Naive thymus-derived CD8-positive, alpha-beta T cell (primary cell): ENCODE results near the gene SKI. TPM values are rescaled to one million over a fixed set of nuclear protein-coding genes. Genes with fewer than 3 reads are reported as not detected.

ENCODE experiments used
- ATAC-seq, 2 donors: fragments of 150-1000 bp; cut with Tn5 transposase in 1 of 2; sonication (Bioruptor Pico), chemical (Tn5 transposase) in 1 of 2; 1 replicate in 1 of 2; 2 replicates in 1 of 2; pipeline ENCODE4 v1.10.0; 2021; ENCODE audit warnings: mild to moderate bottlenecking in 2 of 2, moderate library complexity in 2 of 2
- POLR2A ChIA-PET: fragments of 350-600 bp; sonication (Branson Sonifier 250); formaldehyde crosslinking; loops from one replicate; lab custom pipeline; 2021; ENCODE audit warnings: antibody characterized with exemption; lab: Charles Lee
- DNase-seq, 10 donors: peaks; one replicate each; pipeline versions ENCODE4 v3.0.0 to v3.0.0-alpha.2; 2020 to 2022
- H3K27ac Mint-ChIP-seq, 10 donors: one replicate each; pipeline ENCODE4 v1.8.0; 2020 to 2022; ENCODE audit warnings: mild to moderate bottlenecking in 10 of 10, mixed read lengths in 10 of 10, moderate library complexity in 4 of 10, inconsistent platforms in 1 of 10
- H3K27me3 Mint-ChIP-seq, 5 donors: one replicate each; pipeline ENCODE4 v1.8.0; 2021 to 2022; ENCODE audit warnings: mixed read lengths in 5 of 5
- H3K36me3 Mint-ChIP-seq, 3 donors: one replicate each; pipeline ENCODE4 v1.8.0; 2020 to 2022; ENCODE audit warnings: mixed read lengths in 3 of 3, mild to moderate bottlenecking in 2 of 3, inconsistent platforms in 1 of 3
- H3K4me1 Mint-ChIP-seq, 4 donors: one replicate each; pipeline ENCODE4 v1.8.0; 2021 to 2022; ENCODE audit warnings: mixed read lengths in 4 of 4
- H3K4me3 Mint-ChIP-seq, 10 donors: one replicate each; pipeline ENCODE4 v1.8.0; 2020 to 2022; ENCODE audit warnings: mild to moderate bottlenecking in 10 of 10, mixed read lengths in 10 of 10, moderate library complexity in 6 of 10, inconsistent platforms in 1 of 10
- H3K9me3 Mint-ChIP-seq, 9 donors: one replicate each; pipeline ENCODE4 v1.8.0; 2020 to 2022; ENCODE audit warnings: mixed read lengths in 9 of 9, mild to moderate bottlenecking in 3 of 9, inconsistent platforms in 1 of 9, moderate library complexity in 1 of 9
- polyA plus RNA-seq, 3 donors: library from polyadenylated mRNA; unstranded; fragments of 300-500 nt; fragmentation: Illumina TruSeq; gene quantifications; one replicate each; pipeline ENCODE4 v1.2.3, GENCODE V29; 2021
- total RNA-seq, 8 experiments: library from RNA in 2 of 8; stranded (reverse) in 2 of 8; gene quantifications; one replicate each; pipeline ENCODE4 v1.2.3 and lab custom pipeline; 2021 to 2026

SKI gene
- total and polyA plus RNA-seq, 5 experiments from 2014 or later: 0.30 to 105 (median 0.80) TPM

DNA sequence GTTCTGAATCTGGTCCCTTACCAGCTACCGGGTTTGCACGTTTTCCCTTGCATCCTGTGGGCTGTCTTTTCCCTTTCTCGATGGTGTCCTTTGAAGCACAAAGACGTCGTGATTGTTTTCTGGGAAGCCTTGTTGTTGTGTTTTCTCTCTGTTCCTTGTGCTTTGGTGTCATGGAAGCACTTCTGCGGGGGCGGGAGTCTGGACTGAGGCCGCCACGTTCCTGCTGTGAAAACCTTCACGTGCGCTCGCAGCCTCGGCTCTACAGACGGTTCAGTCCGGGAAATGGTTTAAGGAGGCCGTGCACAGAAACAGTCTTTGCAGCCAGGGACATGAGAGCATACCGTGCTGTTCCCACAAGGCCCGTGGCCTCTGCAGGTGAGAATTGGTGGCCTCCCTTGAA, 68.5 kb downstream of the SKI start:
- H3K27me3 Mint-ChIP-seq: no peaks in the 10 kb centered on the region
- peaks cover 0 to 6% (median 0%) of the 10 kb centered on the region in 3 donors for H3K36me3 Mint-ChIP-seq
- peak overlapping the region; percentile 55 to 92 (median 81) for H3K27ac Mint-ChIP-seq
- H3K4me3 Mint-ChIP-seq: peak overlapping the region in 3 of 10 donors; percentile 26 to 65 (median 39)
- H3K9me3 Mint-ChIP-seq: no peaks in the 10 kb centered on the region
- H3K4me1 Mint-ChIP-seq: peaks cover 29 to 93% (median 85%) of the 10 kb centered on the region in 4 donors
- no peak for ATAC-seq
- POLR2A ChIA-PET: interaction anchor here (0.8 to 12.8 kb wide), 4 partner anchors 8 to 85 kb away, joined by 3 to 112 read pairs (median 8); no protein-coding TSS in a partner anchor
- no peak for DNase-seq

- no peak for ATAC-seq
- Mint-ChIP-seq H3K4me1 (peaks cover 25 to 93% (median 82%) of the 10 kb centered on the region in 4 donors), H3K27me3 (no peaks in the 10 kb centered on the region), H3K36me3 (peaks cover 0 to 6% (median 0%) of the 10 kb centered on the region in 3 donors), H3K9me3 (no peaks in the 10 kb centered on the region), H3K27ac (peak overlapping the region in 8 of 10 donors; percentile 63 to 100 (median 82)), H3K4me3 (peak overlapping the region in 3 of 10 donors; percentile 8 to 24 (median 11))
- POLR2A ChIA-PET: interaction anchor here (5.9 to 12.8 kb wide), 2 partner anchors 16 to 66 kb away, joined by 112 to 115 read pairs; partner anchors contain the start of gene SKI
- DNase-seq: no peak
These were observed 69.3 kb downstream of the SKI start for GRCh38 chr1:2297246-2298011.

GRCh38 chr1:2298685-2299084, 70.6 kb downstream of the SKI start:
- POLR2A ChIA-PET: interaction anchor here (1.2 to 12.8 kb wide), 5 partner anchors 10 to 67 kb away, joined by 3 to 115 read pairs (median 52); partner anchors contain the start of gene SKI
- H3K27ac Mint-ChIP-seq: peak overlapping the region; percentile 85 to 100 (median 98)
- H3K36me3 Mint-ChIP-seq: peaks cover 0 to 12% (median 0%) of the 10 kb centered on the region in 3 donors
- H3K4me3 Mint-ChIP-seq: peak overlapping the region in 9 of 10 donors; percentile 8 to 81 (median 69)
- peaks cover 21 to 90% (median 80%) of the 10 kb centered on the region in 4 donors for H3K4me1 Mint-ChIP-seq
- H3K9me3 Mint-ChIP-seq: peaks cover 0 to 1% (median 0%) of the 10 kb centered on the region in 9 donors
- ATAC-seq (no peak), DNase-seq (no peak)
- H3K27me3 Mint-ChIP-seq: no peaks in the 10 kb centered on the region

GRCh38 chr1:2299131-2299627, 71.1 kb downstream of the SKI start:
- Mint-ChIP-seq H3K36me3 (peaks cover 0 to 16% (median 0%) of the 10 kb centered on the region in 3 donors), H3K27me3 (no peaks in the 10 kb centered on the region), H3K4me1 (peaks cover 17 to 85% (median 75%) of the 10 kb centered on the region in 4 donors), H3K9me3 (peaks cover 0 to 1% (median 0%) of the 10 kb centered on the region in 9 donors), H3K27ac (peak overlapping the region; percentile 86 to 100 (median 99)), H3K4me3 (peak overlapping the region in 9 of 10 donors; percentile 33 to 87 (median 70))
- DNase-seq: no peak
- POLR2A ChIA-PET: interaction anchor here (0.9 to 12.8 kb wide), 7 partner anchors 10 to 68 kb away, joined by 3 to 115 read pairs (median 6); partner anchors contain the start of gene SKI
- ATAC-seq: no peak

DNA sequence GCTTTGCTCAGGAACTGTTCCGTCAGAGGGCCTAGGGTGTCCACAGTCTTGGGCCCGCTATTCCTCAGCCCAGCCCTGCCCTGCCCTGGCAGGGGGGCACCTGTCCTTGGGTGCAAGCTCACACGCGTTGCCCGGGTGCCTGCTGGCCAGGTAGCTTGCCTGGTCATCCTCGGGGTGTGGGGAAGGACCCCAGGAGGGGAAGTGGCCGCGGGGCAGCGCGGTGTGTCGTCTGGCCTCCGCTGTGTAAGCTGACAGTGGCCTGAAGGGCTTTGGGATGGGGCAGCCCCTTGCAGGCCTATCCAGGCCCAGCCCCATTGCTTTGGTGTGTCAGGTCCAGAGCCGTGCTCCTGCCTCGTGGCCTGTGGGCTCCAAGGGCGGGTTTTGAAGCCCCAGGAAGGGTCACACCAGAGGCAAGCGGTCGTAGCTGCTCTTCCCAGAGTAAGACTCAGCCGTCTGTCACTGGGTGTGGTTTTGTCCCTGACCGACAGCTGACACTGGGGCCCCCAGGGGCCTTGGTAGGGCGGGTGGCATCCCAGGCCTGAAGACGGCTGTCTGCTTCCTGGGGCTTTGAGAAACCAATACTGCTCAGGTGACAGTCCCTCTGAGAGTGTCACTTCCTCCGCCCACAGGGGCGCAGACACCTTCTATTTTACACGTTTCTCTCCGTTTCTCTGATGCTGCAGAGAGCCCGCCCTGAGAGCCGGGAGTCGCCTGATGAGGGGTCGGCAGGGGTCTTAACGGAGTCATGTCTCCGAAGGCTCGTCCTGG, 72.1 kb downstream of the SKI start:
- H3K27ac Mint-ChIP-seq: peak overlapping the region; percentile 89 to 100 (median 99)
- H3K4me3 Mint-ChIP-seq: peak overlapping the region; percentile 79 to 90 (median 86)
- peaks cover 0 to 19% (median 0%) of the 10 kb centered on the region in 3 donors for H3K36me3 Mint-ChIP-seq
- peaks cover 17 to 77% (median 67%) of the 10 kb centered on the region in 4 donors for H3K4me1 Mint-ChIP-seq
- POLR2A ChIA-PET: interaction anchor here (0.9 to 12.8 kb wide), 14 partner anchors 9 to 246 kb away, joined by 3 to 115 read pairs (median 6); partner anchors contain the start of genes MORN1, RER1 and SKI
- ATAC-seq: peak; percentile 65 to 72
- H3K9me3 Mint-ChIP-seq: peaks cover 0 to 1% (median 0%) of the 10 kb centered on the region in 9 donors
- peak; percentile 47 to 91 (median 84) for DNase-seq
- no peaks in the 10 kb centered on the region for H3K27me3 Mint-ChIP-seq

DNA sequence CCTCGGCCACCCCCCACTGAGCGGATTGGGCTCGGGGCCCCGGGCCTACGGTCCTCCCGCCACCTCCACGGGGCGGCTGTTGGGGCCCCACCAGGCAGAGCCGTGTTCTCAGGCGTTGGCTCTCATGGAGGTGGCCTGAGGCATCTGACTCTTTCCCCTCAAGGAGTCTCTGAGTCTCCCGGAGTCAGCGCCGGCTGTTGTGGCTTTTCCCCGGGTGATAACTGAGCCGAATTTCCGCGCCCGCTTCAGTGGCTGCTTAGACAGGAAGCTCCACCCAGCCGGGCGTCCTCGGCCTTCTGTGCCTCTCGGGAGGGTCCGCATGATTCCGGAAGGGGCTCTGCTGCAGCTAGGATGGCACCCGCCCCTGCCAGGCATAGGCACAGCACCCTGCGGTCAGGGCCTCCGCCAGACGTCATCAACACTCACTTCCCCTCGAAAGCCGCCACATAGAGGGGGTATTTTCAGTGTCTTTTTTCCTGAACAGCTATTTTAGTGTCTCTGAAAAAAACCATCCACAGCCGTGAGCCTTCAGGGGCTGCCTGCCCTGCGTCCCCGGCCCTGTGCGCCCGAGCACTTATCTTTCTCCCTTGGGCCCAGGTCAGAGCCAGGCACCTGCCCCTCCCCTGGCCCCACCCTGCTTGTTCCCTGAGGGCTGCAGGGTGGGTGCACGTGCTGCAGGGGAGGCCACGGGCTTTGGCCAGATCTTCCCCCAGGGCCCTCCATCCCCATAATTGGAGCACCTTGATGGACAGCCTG, 72.9 kb downstream of the SKI start:
- DNase-seq: peak; percentile 82 to 99 (median 97)
- peak; percentile 82 to 84 for ATAC-seq
- Mint-ChIP-seq H3K27me3 (no peaks in the 10 kb centered on the region), H3K27ac (peak overlapping the region; percentile 89 to 100 (median 99)), H3K36me3 (peaks cover 0 to 26% (median 3%) of the 10 kb centered on the region in 3 donors), H3K4me3 (peak overlapping the region; percentile 79 to 90 (median 86)), H3K9me3 (peaks cover 0 to 1% (median 0%) of the 10 kb centered on the region in 9 donors), H3K4me1 (peaks cover 17 to 68% (median 60%) of the 10 kb centered on the region in 4 donors)
- POLR2A ChIA-PET: interaction anchor here (0.8 to 12.8 kb wide), 13 partner anchors 10 to 245 kb away, joined by 3 to 115 read pairs (median 5); partner anchors contain the start of genes FAAP20, MORN1, RER1 and SKI

- Mint-ChIP-seq H3K9me3 (peaks cover 0 to 1% (median 0%) of the 10 kb centered on the region in 9 donors), H3K4me3 (peak overlapping the region; percentile 79 to 90 (median 86)), H3K36me3 (peaks cover 0 to 23% (median 3%) of the 10 kb centered on the region in 3 donors), H3K27me3 (no peaks in the 10 kb centered on the region), H3K27ac (peak overlapping the region; percentile 70 to 100 (median 99)), H3K4me1 (peaks cover 14 to 63% (median 53%) of the 10 kb centered on the region in 4 donors)
- peak in 7 of 10 donors; percentile 43 to 60 (median 52) for DNase-seq
- ATAC-seq: peak; percentile 3 to 9
- POLR2A ChIA-PET: interaction anchor here (0.8 to 12.8 kb wide), 13 partner anchors 10 to 244 kb away, joined by 3 to 115 read pairs (median 5); partner anchors contain the start of genes MORN1, RER1 and SKI
These were observed 73.6 kb downstream of the SKI start for GRCh38 chr1:2301607-2302291.

DNA sequence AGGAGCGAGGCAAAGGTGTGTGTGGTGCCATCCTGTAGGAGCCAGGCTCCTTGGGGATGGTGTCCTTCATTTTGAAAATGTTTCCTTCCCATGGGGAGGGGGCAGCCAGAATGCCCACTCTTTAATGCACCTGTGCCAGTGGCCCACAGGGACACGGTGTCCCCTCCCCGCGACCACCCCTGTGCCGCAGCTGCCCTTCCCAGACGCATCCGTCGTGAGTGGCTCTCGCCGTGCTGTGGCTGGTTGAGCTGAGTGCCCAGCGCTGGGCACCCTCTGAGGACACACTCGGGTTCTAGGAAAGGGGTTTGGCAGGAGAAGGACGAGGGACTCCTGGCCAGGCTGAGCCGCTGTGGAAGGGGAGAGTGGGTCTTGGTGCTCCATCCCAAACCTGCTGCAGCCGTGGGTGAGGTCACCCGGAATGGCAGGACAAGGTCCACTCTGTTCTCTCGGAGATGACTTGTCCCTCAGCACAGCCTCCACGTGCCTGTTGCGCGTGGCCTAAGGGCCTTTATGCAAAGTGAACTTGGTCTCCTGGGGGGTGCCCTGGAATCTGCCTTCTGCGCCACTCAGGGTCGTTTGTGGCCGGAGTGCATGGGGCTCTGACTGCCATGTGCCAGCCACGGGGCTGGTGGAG, 74.3 kb downstream of the SKI start:
- peaks cover 0 to 1% (median 0%) of the 10 kb centered on the region in 9 donors for H3K9me3 Mint-ChIP-seq
- POLR2A ChIA-PET: interaction anchor here (1.1 to 12.8 kb wide), 5 partner anchors 11 to 78 kb away, joined by 3 to 115 read pairs (median 52); partner anchors contain the start of gene SKI
- peak overlapping the region in 9 of 10 donors; percentile 89 to 100 (median 99) for H3K27ac Mint-ChIP-seq
- H3K4me3 Mint-ChIP-seq: peak overlapping the region in 9 of 10 donors; percentile 7 to 88 (median 55)
- ATAC-seq: no peak
- peaks cover 0 to 28% (median 7%) of the 10 kb centered on the region in 3 donors for H3K36me3 Mint-ChIP-seq
- no peak for DNase-seq
- H3K4me1 Mint-ChIP-seq: peaks cover 14 to 58% (median 49%) of the 10 kb centered on the region in 4 donors
- no peaks in the 10 kb centered on the region for H3K27me3 Mint-ChIP-seq

DNA sequence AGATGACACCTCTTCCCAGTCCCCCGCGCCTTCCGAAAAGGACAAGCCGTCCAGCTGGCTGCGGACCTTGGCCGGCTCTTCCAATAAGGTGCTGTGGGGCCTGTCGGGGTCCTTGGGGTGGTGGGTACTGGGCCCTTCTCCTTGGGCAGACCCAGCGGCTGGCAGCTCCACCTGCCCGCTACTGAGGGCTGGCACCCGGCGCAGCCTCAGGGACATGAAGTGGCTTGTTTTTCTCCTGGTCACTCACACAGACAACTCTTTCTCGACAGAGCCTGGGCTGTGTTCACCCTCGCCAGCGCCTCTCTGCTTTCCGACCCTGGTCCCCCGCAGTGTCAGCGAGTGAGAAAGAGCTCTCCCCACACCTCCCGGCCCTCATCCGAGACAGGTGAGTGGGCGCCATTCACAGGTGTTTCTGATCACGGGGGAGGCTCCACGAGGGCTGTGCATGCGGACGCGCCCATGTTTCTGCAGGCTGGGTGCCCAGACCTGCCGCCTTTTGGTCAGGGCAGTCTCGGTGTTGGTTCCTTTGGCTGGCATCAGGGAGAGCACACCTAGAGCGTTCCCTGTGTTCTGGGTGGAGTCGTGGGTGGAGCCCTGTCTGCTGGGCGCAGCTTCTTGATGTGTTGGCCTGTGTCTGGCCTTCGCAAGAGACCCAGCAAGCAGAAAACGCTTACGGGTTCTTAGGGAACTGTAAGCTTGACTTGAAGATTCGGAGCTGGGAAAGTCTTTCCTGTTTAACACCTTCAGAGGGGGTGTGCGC, 75.1 kb downstream of the SKI start:
- Mint-ChIP-seq H3K27ac (peak overlapping the region in 8 of 10 donors; percentile 87 to 100 (median 98)), H3K36me3 (peaks cover 6 to 35% (median 15%) of the 10 kb centered on the region in 3 donors), H3K9me3 (peaks cover 0 to 1% (median 0%) of the 10 kb centered on the region in 9 donors), H3K27me3 (no peaks in the 10 kb centered on the region), H3K4me3 (peak overlapping the region in 6 of 10 donors; percentile 12 to 88 (median 41)), H3K4me1 (peaks cover 15 to 51% (median 47%) of the 10 kb centered on the region in 4 donors)
- POLR2A ChIA-PET: interaction anchor here (1.0 to 12.8 kb wide), 6 partner anchors 10 to 78 kb away, joined by 3 to 115 read pairs (median 28); partner anchors contain the start of gene SKI
- DNase-seq (no peak), ATAC-seq (no peak)
